Fibroblast of lung (primary cell): ENCODE measurements around the gene METTL25B. TPM values are rescaled to one million over a fixed set of nuclear protein-coding genes. Genes with fewer than 3 reads are reported as not detected.

Experiments
- DNase-seq, 2 donors: peaks; one replicate each; pipeline versions ENCODE4 v3.0.0 to v3.0.0-alpha.2; 2010; ENCODE audit warnings: low read depth in 2 of 2
- H2AFZ ChIP-seq: 2 replicates; pipeline ENCODE4 v1.5.1; 2012; ENCODE audit warnings: low read length, control low read depth, inconsistent platforms
- H3K27ac ChIP-seq: 2 replicates; pipeline ENCODE4 v1.5.1; 2011; ENCODE audit warnings: low read length, control low read depth; ENCODE audit not compliant: insufficient read depth
- H3K27me3 ChIP-seq: 2 replicates; pipeline ENCODE4 v1.5.1; 2011; ENCODE audit warnings: mild to moderate bottlenecking, low read length; ENCODE audit not compliant: control insufficient read depth, insufficient read depth
- H3K36me3 ChIP-seq: 2 replicates; pipeline ENCODE4 v1.5.1; 2011; ENCODE audit warnings: low read length; ENCODE audit not compliant: control insufficient read depth, insufficient read depth
- H3K4me1 ChIP-seq: 2 replicates; pipeline ENCODE4 v1.5.1; 2011; ENCODE audit warnings: low read length; ENCODE audit not compliant: control insufficient read depth, insufficient read depth; ENCODE audit errors: extremely low read depth
- H3K4me2 ChIP-seq: 2 replicates; pipeline ENCODE4 v1.5.1; 2011; ENCODE audit warnings: low read length, control low read depth; ENCODE audit not compliant: insufficient read depth; ENCODE audit errors: extremely low read depth
- H3K4me3 ChIP-seq, 4 experiments: fragments of 200-600 bp in 1 of 4; sonication (generic) in 1 of 4; replicated peaks in 1 of 4; 2 replicates each; pipeline ENCODE4 v1.5.1; 2011 to 2016; ENCODE audit warnings: low read length in 4 of 4, low read depth in 3 of 4, mild to moderate bottlenecking in 3 of 4, control low read depth in 2 of 4, inconsistent platforms in 1 of 4, mixed read lengths in 1 of 4; ENCODE audit not compliant: insufficient read depth in 1 of 4; ENCODE audit errors: control extremely low read depth in 1 of 4
- H3K79me2 ChIP-seq: 2 replicates; pipeline ENCODE4 v1.5.1; 2012; ENCODE audit warnings: mild to moderate bottlenecking, low read length, inconsistent platforms; ENCODE audit not compliant: control insufficient read depth, insufficient read depth
- H3K9ac ChIP-seq: 2 replicates; pipeline ENCODE4 v1.5.1; 2011; ENCODE audit warnings: mild to moderate bottlenecking, low read length, control low read depth; ENCODE audit not compliant: insufficient read depth
- H3K9me3 ChIP-seq: 2 replicates; pipeline ENCODE4 v1.5.1; 2012; ENCODE audit warnings: low read depth, low read length; ENCODE audit not compliant: control insufficient read depth, insufficient read depth
- H4K20me1 ChIP-seq: 2 replicates; pipeline ENCODE4 v1.5.1; 2011; ENCODE audit warnings: low read length; ENCODE audit not compliant: control insufficient read depth, insufficient read depth; ENCODE audit errors: extremely low read depth
- CTCF ChIP-seq, 2 donors: IDR thresholded peaks in 1 of 2; conservative IDR thresholded peaks in 1 of 2; 1 replicate in 1 of 2; 2 replicates in 1 of 2; pipeline ENCODE4 v1.5.1; 2011 to 2012; ENCODE audit warnings: low read length in 2 of 2, control low read depth in 1 of 2, inconsistent platforms in 1 of 2, low read depth in 1 of 2, mild to moderate bottlenecking in 1 of 2
- EZH2 ChIP-seq: IDR thresholded peaks from 2 replicates; pipeline ENCODE4 v1.5.1; 2012; ENCODE audit warnings: low read length, control low read depth, mild to moderate bottlenecking; ENCODE audit errors: missing control alignments
- polyA plus RNA-seq, 2 donors: library from polyadenylated mRNA; depleted of rRNA in 1 of 2; stranded (reverse) in 1 of 2; unstranded in 1 of 2; fragments of >200 nt; gene quantifications; 2 replicates each; pipeline ENCODE4 v1.2.1, GENCODE V29; 2011 to 2012; ENCODE audit warnings: missing spikeins in 1 of 2
- total RNA-seq: library from RNA; depleted of rRNA; stranded (reverse); fragments of >200 nt; gene quantifications from 2 replicates; pipeline ENCODE4 v1.2.1, GENCODE V29; 2014

The METTL25B gene
- total and polyA plus RNA-seq, 2 donors (not counting 1 experiment from before 2014, with no cell fraction given): 5.5 to 17.3 TPM

- no peak overlapping the region for H3K9ac ChIP-seq
- no peak overlapping the region for H3K4me2 ChIP-seq
- H3K4me1 ChIP-seq: peaks cover 12% of the 10 kb centered on the region
- no peak for DNase-seq
- no peaks in the 10 kb centered on the region for H4K20me1 ChIP-seq
- H3K27ac ChIP-seq: no peak overlapping the region
- TF ChIP-seq CTCF (conservative IDR thresholded peaks at IDR 0.05 in 1 of 2, IDR thresholded peaks at IDR 0.05 in 1 of 2; ENCODE audit: low read depth in 1 of 2, low read length in 2 of 2) (no peak), EZH2 (no peak)
- H2AFZ ChIP-seq: no peak overlapping the region
- H3K4me3 ChIP-seq: no peak overlapping the region
- peaks cover 33% of the 10 kb centered on the region for H3K79me2 ChIP-seq
- no peaks in the 10 kb centered on the region for H3K27me3 ChIP-seq
- no peaks in the 10 kb centered on the region for H3K9me3 ChIP-seq
- peaks cover 17% of the 10 kb centered on the region for H3K36me3 ChIP-seq
Observed at GRCh38 chr1:156721535-156721934, 6.7 kb upstream of the METTL25B start.

- no peaks in the 10 kb centered on the region for H3K9me3 ChIP-seq
- H3K27ac ChIP-seq: no peak overlapping the region
- no peaks in the 10 kb centered on the region for H3K27me3 ChIP-seq
- peaks cover 57% of the 10 kb centered on the region for H3K79me2 ChIP-seq
- DNase-seq: peak; percentile 76 to 92
- H3K36me3 ChIP-seq: peaks cover 17% of the 10 kb centered on the region
- H4K20me1 ChIP-seq: no peaks in the 10 kb centered on the region
- no peak overlapping the region for H3K9ac ChIP-seq
- H3K4me1 ChIP-seq: peaks cover 24% of the 10 kb centered on the region
- TF ChIP-seq CTCF (conservative IDR thresholded peaks at IDR 0.05 in 1 of 2, IDR thresholded peaks at IDR 0.05 in 1 of 2; ENCODE audit: low read depth in 1 of 2, low read length in 2 of 2) (peak; percentile 88 to 96), EZH2 (no peak)
- peak overlapping the region; percentile 97 for H3K4me2 ChIP-seq
- H2AFZ ChIP-seq: no peak overlapping the region
- H3K4me3 ChIP-seq: peak overlapping the region; percentile 48 to 95 (median 88)
Observed at GRCh38 chr1:156725683-156726280, 2.5 kb upstream of the METTL25B start.

GRCh38 chr1:156726549-156727226, 1.6 kb upstream of the METTL25B start:
- peak; percentile 53 to 70 for DNase-seq
- peaks cover 15% of the 10 kb centered on the region for H3K36me3 ChIP-seq
- no peaks in the 10 kb centered on the region for H4K20me1 ChIP-seq
- no peaks in the 10 kb centered on the region for H3K27me3 ChIP-seq
- H3K79me2 ChIP-seq: peaks cover 57% of the 10 kb centered on the region
- no peak overlapping the region for H2AFZ ChIP-seq
- H3K27ac ChIP-seq: no peak overlapping the region
- no peak overlapping the region for H3K9ac ChIP-seq
- peaks cover 24% of the 10 kb centered on the region for H3K4me1 ChIP-seq
- peak overlapping the region; percentile 97 for H3K4me2 ChIP-seq
- TF ChIP-seq CTCF (conservative IDR thresholded peaks at IDR 0.05 in 1 of 2, IDR thresholded peaks at IDR 0.05 in 1 of 2; ENCODE audit: low read depth in 1 of 2, low read length in 2 of 2) (peak; percentile 63 to 66), EZH2 (no peak)
- no peaks in the 10 kb centered on the region for H3K9me3 ChIP-seq
- H3K4me3 ChIP-seq: peak overlapping the region; percentile 29 to 95 (median 88)
